ENCODE data around the gene ZBTB16. TPM values are rescaled to one million over a fixed set of nuclear protein-coding genes. Genes with fewer than 3 reads are reported as not detected.
A peak's percentile ranks its signal among the peaks of the same experiment; 100 is the strongest.

The ZBTB16 gene
- total and polyA plus RNA-seq, 11 donors, result 15.3 to 130 (median 62.8) TPM

DNA sequence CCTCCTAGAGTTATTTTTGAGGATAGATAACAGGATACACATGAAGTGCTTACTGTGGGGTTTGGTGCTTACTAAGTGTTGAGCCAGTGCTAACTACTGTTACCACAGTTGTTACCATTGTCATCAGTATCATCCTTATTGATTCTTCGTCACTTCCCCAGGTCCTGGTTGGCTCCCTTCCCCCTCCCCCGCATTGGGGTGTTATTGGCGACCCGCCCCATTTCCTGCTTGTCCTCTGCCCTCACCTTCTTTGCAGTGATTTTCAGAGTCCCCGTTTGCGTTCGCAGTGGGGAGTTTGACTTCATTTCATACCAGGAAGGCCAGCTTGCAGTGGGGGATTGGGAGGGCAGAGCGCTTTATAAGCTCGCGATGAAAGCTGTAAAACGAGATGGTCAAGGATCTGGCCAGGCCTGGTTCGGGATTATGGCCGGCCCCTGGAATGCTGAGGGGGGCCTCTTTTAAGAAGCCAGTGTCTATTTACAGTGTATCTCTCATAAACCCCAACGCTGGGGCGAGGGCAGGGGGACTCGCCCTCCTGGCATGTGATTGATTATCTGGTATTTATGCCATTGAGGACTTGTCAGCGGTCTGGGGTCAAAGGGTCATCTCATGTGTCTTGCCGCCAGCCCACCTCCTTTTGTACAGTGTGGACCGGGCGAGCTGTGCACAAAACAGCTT lies 152.1 kb downstream of the ZBTB16 start:
- peaks cover 0 to 46% (median 11%) of the 10 kb centered on the region in 9 donors for H3K36me3 ChIP-seq
- H3K4me1 ChIP-seq, result peaks cover 0 to 85% (median 38%) of the 10 kb centered on the region in 12 donors
- 80 to 83% (median 82%) methylated on average over 20 of the region's 20 CpGs for WGBS, 4 donors
- DNase-seq (no peak), ATAC-seq (no peak)
- H3K27me3 ChIP-seq, result no peaks in the 10 kb centered on the region
- intact Hi-C loops (cut with DNase I), result no loop called here
- peak overlapping the region in 2 of 12 donors; percentile 2 to 4 for H3K27ac ChIP-seq
- TF ChIP-seq, protein P1, sequence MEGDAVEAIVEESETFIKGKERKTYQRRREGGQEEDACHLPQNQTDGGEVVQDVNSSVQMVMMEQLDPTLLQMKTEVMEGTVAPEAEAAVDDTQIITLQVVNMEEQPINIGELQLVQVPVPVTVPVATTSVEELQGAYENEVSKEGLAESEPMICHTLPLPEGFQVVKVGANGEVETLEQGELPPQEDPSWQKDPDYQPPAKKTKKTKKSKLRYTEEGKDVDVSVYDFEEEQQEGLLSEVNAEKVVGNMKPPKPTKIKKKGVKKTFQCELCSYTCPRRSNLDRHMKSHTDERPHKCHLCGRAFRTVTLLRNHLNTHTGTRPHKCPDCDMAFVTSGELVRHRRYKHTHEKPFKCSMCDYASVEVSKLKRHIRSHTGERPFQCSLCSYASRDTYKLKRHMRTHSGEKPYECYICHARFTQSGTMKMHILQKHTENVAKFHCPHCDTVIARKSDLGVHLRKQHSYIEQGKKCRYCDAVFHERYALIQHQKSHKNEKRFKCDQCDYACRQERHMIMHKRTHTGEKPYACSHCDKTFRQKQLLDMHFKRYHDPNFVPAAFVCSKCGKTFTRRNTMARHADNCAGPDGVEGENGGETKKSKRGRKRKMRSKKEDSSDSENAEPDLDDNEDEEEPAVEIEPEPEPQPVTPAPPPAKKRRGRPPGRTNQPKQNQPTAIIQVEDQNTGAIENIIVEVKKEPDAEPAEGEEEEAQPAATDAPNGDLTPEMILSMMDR (IDR thresholded peaks at IDR 0.05), result no peak
- no peak for TF ChIP-seq POLR2A (IDR thresholded peaks at IDR 0.05)
- H3K4me3 ChIP-seq, result no peak overlapping the region
- no peaks in the 10 kb centered on the region for H3K9me3 ChIP-seq

DNA sequence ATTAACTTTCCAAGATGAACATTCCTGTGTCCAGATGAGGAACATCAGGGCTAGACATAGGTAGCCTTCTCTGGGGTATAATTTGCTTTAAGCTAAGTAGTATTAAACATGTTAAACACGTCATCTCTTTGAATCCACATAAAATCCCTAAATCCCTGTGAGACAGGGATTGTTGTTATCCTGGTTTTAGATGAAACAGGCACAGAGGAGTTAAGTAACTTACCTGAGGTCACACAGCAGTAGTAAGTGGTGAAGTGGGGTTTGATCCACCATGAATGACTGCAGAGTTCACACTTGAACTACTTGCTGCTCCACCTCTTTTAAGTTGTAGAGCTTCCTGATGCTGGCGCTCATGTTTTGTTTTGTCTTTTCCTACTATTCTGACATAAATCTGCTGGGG lies 154.1 kb downstream of the ZBTB16 start:
- peaks cover 0 to 41% (median 11%) of the 10 kb centered on the region in 9 donors for H3K36me3 ChIP-seq
- WGBS, 4 donors, result 93 to 98% (median 96%) methylated on average over 2 of the region's 2 CpGs
- H3K4me3 ChIP-seq, result no peak overlapping the region
- intact Hi-C loops (cut with DNase I), result no loop called here
- TF ChIP-seq POLR2A (IDR thresholded peaks at IDR 0.05), result no peak
- TF ChIP-seq, protein P1 (IDR thresholded peaks at IDR 0.05), result no peak
- H3K4me1 ChIP-seq, result peaks cover 19 to 91% (median 48%) of the 10 kb centered on the region in 12 donors
- H3K27ac ChIP-seq, result no peak overlapping the region
- H3K27me3 ChIP-seq, result no peaks in the 10 kb centered on the region
- H3K9me3 ChIP-seq, result no peaks in the 10 kb centered on the region
- ATAC-seq (no peak), DNase-seq (no peak)

DNA sequence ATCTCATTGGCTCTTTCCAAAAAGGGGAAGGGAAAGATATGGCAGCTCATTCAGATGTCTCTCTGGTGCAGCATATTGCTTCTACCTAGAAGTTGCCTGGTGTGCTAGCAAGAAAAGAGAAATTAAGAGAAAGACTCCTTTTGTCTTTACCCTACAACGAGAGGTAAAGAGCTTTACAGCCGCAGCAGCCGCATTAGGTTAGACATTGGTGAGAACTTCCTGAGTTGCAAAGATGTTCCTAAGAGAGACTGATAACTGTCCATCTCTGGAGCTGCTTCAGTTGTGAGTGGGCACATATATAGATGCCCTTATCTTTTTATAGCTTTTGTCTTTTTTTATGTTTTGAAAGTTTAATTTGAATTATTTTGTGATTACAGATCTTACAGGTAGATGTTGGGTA lies 155.9 kb downstream of the ZBTB16 start:
- H3K4me3 ChIP-seq, result no peak overlapping the region
- ATAC-seq, result no peak
- H3K36me3 ChIP-seq, result peaks cover 0 to 29% (median 3%) of the 10 kb centered on the region in 9 donors
- intact Hi-C loops (cut with DNase I), result no loop called here
- peaks cover 26 to 98% (median 62%) of the 10 kb centered on the region in 12 donors for H3K4me1 ChIP-seq
- H3K27ac ChIP-seq, result peak overlapping the region in 10 of 12 donors; percentile 34 to 81 (median 74)
- no peaks in the 10 kb centered on the region for H3K9me3 ChIP-seq
- TF ChIP-seq POLR2A (IDR thresholded peaks at IDR 0.05), result no peak
- TF ChIP-seq, protein P1 (IDR thresholded peaks at IDR 0.05), result no peak
- 66 to 76% (median 72%) methylated on average over 3 of the region's 3 CpGs for WGBS, 4 donors
- DNase-seq, result no peak
- H3K27me3 ChIP-seq, result no peaks in the 10 kb centered on the region

DNA sequence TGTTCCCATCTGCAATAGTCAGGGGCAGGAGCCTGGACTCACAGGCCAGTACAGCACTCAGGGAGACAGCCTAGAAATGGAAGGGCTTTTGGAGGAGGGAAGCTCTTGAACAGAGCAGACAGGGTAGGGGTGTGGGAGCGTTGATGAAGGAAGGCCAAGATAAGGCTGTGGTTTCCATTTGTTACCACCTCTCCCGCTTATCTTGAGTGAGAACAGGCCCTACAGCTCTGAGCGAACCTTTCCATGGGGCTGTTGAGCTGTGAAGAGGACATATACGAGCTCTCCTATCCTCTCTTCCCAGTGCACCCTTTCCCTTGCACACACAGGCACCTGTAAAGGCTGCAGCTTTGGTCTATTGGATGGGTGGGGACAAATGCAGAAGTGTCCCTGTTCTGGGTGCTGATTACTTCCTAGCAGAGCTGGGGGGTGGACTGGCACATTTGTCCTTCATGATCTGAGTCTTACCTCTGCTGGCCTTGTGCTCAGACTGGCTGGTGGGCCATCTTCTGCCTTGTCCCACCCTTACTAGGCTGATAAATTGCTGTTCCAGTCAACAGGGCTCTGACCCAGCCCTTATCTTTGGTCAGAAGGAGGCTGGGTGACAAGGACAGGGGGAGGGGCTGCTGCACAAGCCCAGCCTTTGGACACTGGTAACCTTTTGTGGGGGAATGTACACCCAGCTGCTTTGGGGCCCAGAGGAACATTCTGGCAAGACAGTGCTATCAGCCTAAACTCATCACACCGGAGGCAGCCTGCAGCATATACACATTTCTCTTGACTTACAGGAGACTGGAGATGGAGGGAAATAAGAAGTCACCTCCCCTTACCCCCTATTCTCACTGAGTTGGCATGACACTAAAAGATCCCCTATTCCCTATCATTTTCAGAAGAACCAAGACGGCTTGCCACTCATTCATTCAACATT lies 156.6 kb downstream of the ZBTB16 start:
- Histone ChIP-seq H3K27me3 (no peaks in the 10 kb centered on the region), H3K27ac (peak overlapping the region in 10 of 12 donors; percentile 34 to 81 (median 74)), H3K9me3 (no peaks in the 10 kb centered on the region), H3K4me3 (no peak overlapping the region), H3K4me1 (peaks cover 26 to 98% (median 65%) of the 10 kb centered on the region in 12 donors), H3K36me3 (peaks cover 0 to 26% (median under 1%) of the 10 kb centered on the region in 9 donors)
- intact Hi-C loops (cut with DNase I), result no loop called here
- peak; percentile 62 to 95 (median 83) for ATAC-seq
- TF ChIP-seq, protein P1 (IDR thresholded peaks at IDR 0.05), result no peak
- no peak for TF ChIP-seq POLR2A (IDR thresholded peaks at IDR 0.05)
- DNase-seq, result peak in 4 of 5 donors; percentile 57 to 72 (median 62)
- 34 to 51% (median 49%) methylated on average over 6 of the region's 6 CpGs for WGBS, 4 donors

All from heart left ventricle (tissue), 16 donors.